ENCODE data around the gene XRCC5. TPM values are rescaled to one million over a fixed set of nuclear protein-coding genes. Genes with fewer than 3 reads are reported as not detected.

XRCC5 gene
- total and polyA plus RNA-seq, 8 donors, result 29.0 to 117 (median 88.1) TPM

DNA sequence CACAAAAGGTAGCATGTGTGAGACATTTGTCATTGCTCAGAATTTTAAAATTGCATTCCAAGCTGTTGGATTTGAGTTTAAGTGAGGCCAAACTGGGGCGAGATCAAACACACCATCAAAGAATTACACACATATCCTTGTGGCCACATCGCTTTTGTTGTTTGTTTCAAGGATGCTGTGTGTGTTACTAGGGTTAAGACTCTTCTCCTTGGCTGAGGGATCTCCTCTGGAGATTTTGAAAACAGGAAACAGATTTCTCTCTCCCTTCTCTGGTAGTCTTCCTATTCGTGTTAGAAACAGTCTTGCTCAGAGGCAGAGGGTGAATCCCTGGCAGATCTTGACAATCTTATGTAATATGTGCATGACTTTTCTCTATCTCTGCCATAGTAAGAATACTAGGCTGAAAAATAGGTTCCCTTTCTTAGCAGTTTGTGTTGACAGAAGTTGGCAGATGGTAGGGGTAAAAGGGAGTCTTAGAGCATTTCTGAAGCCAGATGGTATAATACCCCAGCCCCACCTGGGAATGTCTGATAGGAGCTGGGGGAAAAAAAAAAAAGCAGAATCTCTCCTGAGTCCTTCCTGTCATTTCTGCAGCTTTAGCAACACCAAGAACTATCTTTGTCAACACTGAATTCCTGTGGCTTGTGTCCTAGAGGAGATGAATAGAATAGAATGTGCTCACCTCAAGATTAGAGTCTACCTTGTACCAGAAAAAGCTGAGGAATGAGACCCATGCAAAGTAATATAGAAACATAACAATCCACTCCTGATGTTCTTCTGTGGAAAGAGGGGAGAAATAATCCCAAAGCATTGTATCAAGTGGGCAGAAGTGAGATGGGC is 101.8 kb downstream of the XRCC5 start:
- DNase-seq, result no peak
- H3K36me3 ChIP-seq, result peaks cover 6 to 17% (median 12%) of the 10 kb centered on the region in 3 donors
- peaks cover 0 to 10% (median 0%) of the 10 kb centered on the region in 3 donors for H3K4me1 ChIP-seq
- TF ChIP-seq, protein P1, sequence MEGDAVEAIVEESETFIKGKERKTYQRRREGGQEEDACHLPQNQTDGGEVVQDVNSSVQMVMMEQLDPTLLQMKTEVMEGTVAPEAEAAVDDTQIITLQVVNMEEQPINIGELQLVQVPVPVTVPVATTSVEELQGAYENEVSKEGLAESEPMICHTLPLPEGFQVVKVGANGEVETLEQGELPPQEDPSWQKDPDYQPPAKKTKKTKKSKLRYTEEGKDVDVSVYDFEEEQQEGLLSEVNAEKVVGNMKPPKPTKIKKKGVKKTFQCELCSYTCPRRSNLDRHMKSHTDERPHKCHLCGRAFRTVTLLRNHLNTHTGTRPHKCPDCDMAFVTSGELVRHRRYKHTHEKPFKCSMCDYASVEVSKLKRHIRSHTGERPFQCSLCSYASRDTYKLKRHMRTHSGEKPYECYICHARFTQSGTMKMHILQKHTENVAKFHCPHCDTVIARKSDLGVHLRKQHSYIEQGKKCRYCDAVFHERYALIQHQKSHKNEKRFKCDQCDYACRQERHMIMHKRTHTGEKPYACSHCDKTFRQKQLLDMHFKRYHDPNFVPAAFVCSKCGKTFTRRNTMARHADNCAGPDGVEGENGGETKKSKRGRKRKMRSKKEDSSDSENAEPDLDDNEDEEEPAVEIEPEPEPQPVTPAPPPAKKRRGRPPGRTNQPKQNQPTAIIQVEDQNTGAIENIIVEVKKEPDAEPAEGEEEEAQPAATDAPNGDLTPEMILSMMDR (IDR thresholded peaks at IDR 0.05), result no peak
- H3K27ac ChIP-seq, result no peak overlapping the region
- peak in 1 of 4 donors; percentile 12 for ATAC-seq
- FAIRE-seq, result no peak
- H3K4me3 ChIP-seq, result no peak overlapping the region
- H3K9me3 ChIP-seq, result no peaks in the 10 kb centered on the region
- WGBS, 2 donors, result 67 to 83% methylated on average over 3 of the region's 3 CpGs
- no peaks in the 10 kb centered on the region for H3K27me3 ChIP-seq
- intact Hi-C loops (cut with DNase I), result no loop called here

DNA sequence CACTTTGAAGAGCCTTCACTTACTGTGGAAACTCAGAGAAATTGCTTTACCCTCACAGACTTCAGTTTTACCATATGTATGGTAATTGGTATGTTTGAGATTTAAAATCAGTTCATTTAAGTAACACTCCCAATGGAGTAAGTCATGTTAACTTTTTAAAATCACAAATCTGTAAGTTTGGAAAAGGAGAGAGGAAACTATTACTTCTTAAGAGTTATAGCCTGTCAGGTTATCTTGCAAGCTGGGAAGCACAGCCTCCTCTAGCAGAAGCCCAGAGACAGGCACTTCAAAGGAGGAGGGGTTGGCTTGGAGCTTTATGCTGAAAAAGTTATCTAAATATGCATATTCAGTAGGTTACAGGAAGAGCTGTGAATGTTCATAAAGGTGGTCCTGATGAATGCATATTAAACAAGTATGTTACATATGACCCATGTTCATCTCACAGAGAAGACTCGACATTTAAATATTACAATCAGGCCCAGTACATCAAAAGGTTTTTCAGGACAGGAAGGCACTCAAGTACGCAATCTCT is 102.5 kb downstream of the XRCC5 start:
- TF ChIP-seq, protein P1 (IDR thresholded peaks at IDR 0.05), result no peak
- Histone ChIP-seq H3K9me3 (no peaks in the 10 kb centered on the region), H3K27me3 (no peaks in the 10 kb centered on the region), H3K36me3 (peaks cover 0 to 10% (median 5%) of the 10 kb centered on the region in 3 donors), H3K27ac (no peak overlapping the region), H3K4me1 (peaks cover 0 to 10% (median 0%) of the 10 kb centered on the region in 3 donors), H3K4me3 (no peak overlapping the region)
- intact Hi-C loops (cut with DNase I), result no loop called here
- FAIRE-seq (no peak), DNase-seq (no peak), ATAC-seq (no peak)
- WGBS, 2 donors, result 94 to 96% methylated on average over 2 of the region's 2 CpGs

DNA sequence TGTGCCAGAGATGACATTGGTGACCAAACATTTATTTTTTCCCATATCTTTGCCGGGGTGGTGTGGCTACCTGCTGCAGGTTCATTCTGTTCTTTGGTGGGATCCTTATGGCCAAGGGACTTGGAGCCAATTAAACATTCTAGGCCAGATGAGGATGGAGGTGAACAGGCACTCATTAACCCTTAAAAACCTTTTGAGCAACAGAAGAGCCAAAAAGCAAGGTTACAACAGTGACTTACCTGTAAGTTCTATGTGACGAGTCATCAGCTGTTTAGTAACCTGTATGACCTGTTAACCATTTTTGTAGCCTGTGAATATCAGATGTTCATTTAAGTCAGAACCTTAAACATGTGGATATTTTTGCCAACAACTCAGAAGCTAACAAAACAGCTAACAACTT is 105.6 kb downstream of the XRCC5 start:
- Histone ChIP-seq H3K27ac (no peak overlapping the region), H3K27me3 (no peaks in the 10 kb centered on the region), H3K4me1 (peaks cover 0 to 10% (median 0%) of the 10 kb centered on the region in 3 donors), H3K4me3 (no peak overlapping the region), H3K36me3 (no peaks in the 10 kb centered on the region), H3K9me3 (no peaks in the 10 kb centered on the region)
- 58 to 59% methylated on average over 2 of the region's 2 CpGs for WGBS, 2 donors
- no peak for DNase-seq
- TF ChIP-seq, protein P1 (IDR thresholded peaks at IDR 0.05), result no peak
- no peak for ATAC-seq
- intact Hi-C loops (cut with DNase I), result no loop called here
- FAIRE-seq, result no peak

DNA sequence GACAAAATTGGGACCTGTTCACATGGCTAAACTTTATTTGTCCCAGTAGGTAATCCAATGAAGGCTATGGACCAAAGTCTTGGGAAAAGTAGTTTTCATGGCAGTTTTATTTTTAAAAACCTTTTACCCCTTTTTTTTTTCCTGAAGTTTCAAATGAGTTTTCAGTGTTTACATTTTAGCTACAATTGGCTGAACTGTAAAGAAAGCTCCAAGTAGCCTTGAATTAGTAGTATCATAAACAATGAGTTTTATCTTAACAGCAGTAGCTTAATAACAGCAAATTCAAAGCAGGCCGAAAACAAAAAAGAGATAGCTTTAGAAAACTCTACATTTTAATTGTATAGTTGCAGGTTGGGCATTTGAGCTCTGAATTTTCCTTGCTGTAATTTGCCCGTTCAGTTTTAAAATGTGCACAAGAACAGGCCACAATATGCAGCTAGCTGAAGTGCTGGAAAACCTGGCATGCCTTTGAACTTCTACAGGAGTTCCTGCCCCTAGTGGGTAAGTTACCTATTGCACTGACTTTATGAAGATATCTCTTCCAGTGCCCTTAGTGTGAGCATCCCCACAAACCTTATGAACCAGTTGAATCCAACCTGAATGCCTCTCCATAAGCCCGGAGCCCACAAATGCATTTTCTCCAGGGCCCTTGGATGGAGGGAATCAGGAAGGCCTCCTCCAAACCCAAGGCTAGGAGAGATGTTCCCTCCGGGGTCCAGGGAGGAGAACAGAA is 106.7 kb downstream of the XRCC5 start:
- peak in 2 of 4 donors; percentile 74 to 82 for ATAC-seq
- intact Hi-C loops (cut with DNase I), result no loop called here
- WGBS, 2 donors, result 66 to 74% methylated on average over 4 of the region's 4 CpGs
- no peaks in the 10 kb centered on the region for H3K9me3 ChIP-seq
- peaks cover 0 to 10% (median 0%) of the 10 kb centered on the region in 3 donors for H3K4me1 ChIP-seq
- H3K27ac ChIP-seq, result no peak overlapping the region
- no peaks in the 10 kb centered on the region for H3K36me3 ChIP-seq
- TF ChIP-seq, protein P1 (IDR thresholded peaks at IDR 0.05), result peak in 1 of 4 donors; percentile 12
- H3K4me3 ChIP-seq, result no peak overlapping the region
- H3K27me3 ChIP-seq, result no peaks in the 10 kb centered on the region
- FAIRE-seq, result no peak
- no peak for DNase-seq

Measured in pancreas (tissue), 10 donors.